Measurements from ENCODE around the gene PIGL.

PIGL gene

GRCh38 chr17:16352303-16352666 lies 135.3 kb downstream of the PIGL start:
- DNase-seq (ENCODE audit: low spot score) = peak; percentile 83

- peak; percentile 75 for DNase-seq (ENCODE audit: low spot score)
Measured at GRCh38 chr17:16352667-16353316, 135.8 kb downstream of the PIGL start.

- peak; percentile 63 for DNase-seq (ENCODE audit: low spot score)
Measured at GRCh38 chr17:16353317-16354174, 136.5 kb downstream of the PIGL start, which contains the start of gene CENPV. CENPV (minus strand) TSS chr17:16353469; CDS start chr17:16353436, 33 bp downstream.

GRCh38 chr17:16354585-16354984 lies 137.6 kb downstream of the PIGL start:
- DNase-seq (ENCODE audit: low spot score) = no peak

GRCh38 chr17:16358394-16358793 lies 141.4 kb downstream of the PIGL start:
- no peak for DNase-seq (ENCODE audit: low spot score)

GRCh38 chr17:16361874-16362273 lies 144.9 kb downstream of the PIGL start:
- no peak for DNase-seq (ENCODE audit: low spot score)

GRCh38 chr17:16363749-16364536 lies 146.9 kb downstream of the PIGL start:
- DNase-seq (ENCODE audit: low spot score) = peak; percentile 82

- DNase-seq (ENCODE audit: low spot score) = no peak
Measured at GRCh38 chr17:16364625-16365024, 147.6 kb downstream of the PIGL start.

- peak; percentile 47 for DNase-seq (ENCODE audit: low spot score)
Measured at GRCh38 chr17:16371742-16372141, 154.7 kb downstream of the PIGL start.

GRCh38 chr17:16374146-16374938 lies 157.3 kb downstream of the PIGL start:
- DNase-seq (ENCODE audit: low spot score) = no peak

Small RNAs within 50 kb of the gene (small RNA-seq; reads per million reads assigned to genes)
- 0.04 to 0.05 reads per million in 2 experiments for gene MIR1288
